Mesenchymal stem cell (in vitro differentiated cells and primary cell): ENCODE measurements around the gene KRTAP4-2.
"Not testable (repeated sequence)": the region's sequence is repeated elsewhere in the genome, so short reads cannot be mapped to it uniquely, and the experiment has no call there.

ENCODE experiments used
- DNase-seq: peaks from one replicate; pipeline ENCODE4 v3.0.0-alpha.2; 2013
- H2AFZ ChIP-seq: one replicate; pipeline ENCODE4 v1.6.1; 2013; ENCODE audit warnings: low read depth, mild to moderate bottlenecking, control low read depth, inconsistent platforms, low read length, moderate library complexity
- H2AK5ac ChIP-seq: 2 replicates; pipeline ENCODE4 v1.6.1; 2013; ENCODE audit warnings: low read length, moderate library complexity, mild to moderate bottlenecking, inconsistent platforms; ENCODE audit not compliant: severe bottlenecking
- H2BK120ac ChIP-seq: one replicate; pipeline ENCODE4 v1.6.1; 2013; ENCODE audit warnings: low read depth, mild to moderate bottlenecking, inconsistent platforms, low read length, moderate library complexity
- H2BK12ac ChIP-seq, 2 experiments: one replicate each; pipeline ENCODE4 v1.6.1; 2013; ENCODE audit warnings: inconsistent platforms in 2 of 2, low read length in 2 of 2, mild to moderate bottlenecking in 2 of 2, moderate library complexity in 2 of 2, control low read depth in 1 of 2
- H2BK15ac ChIP-seq: one replicate; pipeline ENCODE4 v1.6.1; 2013; ENCODE audit warnings: mild to moderate bottlenecking, low read depth, inconsistent platforms; ENCODE audit not compliant: poor library complexity, severe bottlenecking
- H2BK5ac ChIP-seq: 2 replicates; pipeline ENCODE4 v1.6.1; 2013; ENCODE audit warnings: low read depth, mild to moderate bottlenecking, low read length, control low read depth, inconsistent platforms; ENCODE audit not compliant: poor library complexity, severe bottlenecking
- H3K14ac ChIP-seq, 2 experiments: one replicate each; pipeline ENCODE4 v1.6.1; 2013; ENCODE audit warnings: inconsistent platforms in 2 of 2, low read length in 2 of 2, control low read depth in 1 of 2, mild to moderate bottlenecking in 1 of 2, moderate library complexity in 1 of 2
- H3K18ac ChIP-seq, 2 experiments: one replicate each; pipeline ENCODE4 v1.6.1; 2013; ENCODE audit warnings: inconsistent platforms in 2 of 2, low read length in 2 of 2, control low read depth in 1 of 2, low read depth in 1 of 2, mild to moderate bottlenecking in 1 of 2
- H3K23ac ChIP-seq, 2 experiments: one replicate each; pipeline ENCODE4 v1.6.1; 2013; ENCODE audit warnings: inconsistent platforms in 2 of 2, low read length in 2 of 2, mild to moderate bottlenecking in 2 of 2, moderate library complexity in 2 of 2, control low read depth in 1 of 2
- H3K27ac ChIP-seq: 2 replicates; pipeline ENCODE4 v1.5.1; 2013; ENCODE audit warnings: mild to moderate bottlenecking, moderate library complexity, low read length, control low read depth, inconsistent platforms; ENCODE audit not compliant: poor library complexity, severe bottlenecking
- H3K27me3 ChIP-seq, 2 experiments: 2 replicates each; pipeline versions ENCODE4 v1.6.1 to v1.7.0; 2013; ENCODE audit warnings: low read length in 2 of 2, mild to moderate bottlenecking in 2 of 2, moderate library complexity in 2 of 2, control low read depth in 1 of 2, inconsistent platforms in 1 of 2; ENCODE audit not compliant: control insufficient read depth in 1 of 2, insufficient read depth in 1 of 2
- H3K36me3 ChIP-seq, 2 experiments: 2 replicates each; pipeline versions ENCODE4 v1.6.1 to v1.7.0; 2013; ENCODE audit warnings: low read length in 2 of 2, control low read depth in 1 of 2, inconsistent platforms in 1 of 2, low read depth in 1 of 2, mild to moderate bottlenecking in 1 of 2; ENCODE audit not compliant: insufficient read depth in 2 of 2, control insufficient read depth in 1 of 2
- H3K4ac ChIP-seq, 2 experiments: one replicate each; pipeline ENCODE4 v1.6.1; 2013; ENCODE audit warnings: inconsistent platforms in 2 of 2, low read length in 2 of 2, mild to moderate bottlenecking in 2 of 2, moderate library complexity in 2 of 2, control low read depth in 1 of 2, low read depth in 1 of 2
- H3K4me1 ChIP-seq: 2 replicates; pipeline ENCODE4 v1.6.1; 2013; ENCODE audit warnings: low read depth, low read length, control low read depth; ENCODE audit not compliant: control insufficient read depth, insufficient read depth
- H3K4me2 ChIP-seq: 2 replicates; pipeline ENCODE4 v1.6.1; 2013; ENCODE audit warnings: low read length, mild to moderate bottlenecking, inconsistent platforms; ENCODE audit not compliant: poor library complexity, severe bottlenecking
- H3K4me3 ChIP-seq, 2 experiments: 2 replicates each; pipeline versions ENCODE4 v1.5.1 to v1.7.0; 2013; ENCODE audit warnings: low read length in 2 of 2, mild to moderate bottlenecking in 2 of 2, control low read depth in 1 of 2, low read depth in 1 of 2; ENCODE audit not compliant: insufficient read depth in 1 of 2
- H3K79me1 ChIP-seq: replicated peaks from 2 replicates; pipeline ENCODE4 v1.6.1; 2013; ENCODE audit warnings: mild to moderate bottlenecking, control low read depth, low read length, inconsistent platforms; ENCODE audit not compliant: poor library complexity, severe bottlenecking
- H3K9ac ChIP-seq: 2 replicates; pipeline ENCODE4 v1.7.0; 2013; ENCODE audit warnings: mild to moderate bottlenecking, low read length, moderate library complexity
- H3K9me3 ChIP-seq: 2 replicates; pipeline ENCODE4 v1.7.0; 2013; ENCODE audit warnings: mild to moderate bottlenecking, low read length; ENCODE audit not compliant: control insufficient read depth
- H4K8ac ChIP-seq: one replicate; pipeline ENCODE4 v1.6.1; 2013; ENCODE audit warnings: inconsistent platforms, mild to moderate bottlenecking, low read length, moderate library complexity
- H4K91ac ChIP-seq: one replicate; pipeline ENCODE4 v1.6.1; 2013; ENCODE audit warnings: mild to moderate bottlenecking, low read length, inconsistent platforms
- WGBS: methylation state at CpG from one replicate; pipeline ENCODE4 v1.1.7; 2013; ENCODE audit warnings: mixed read lengths; 5-methylcytosine and 5-hydroxymethylcytosine counted together

Gene KRTAP4-2

DNA sequence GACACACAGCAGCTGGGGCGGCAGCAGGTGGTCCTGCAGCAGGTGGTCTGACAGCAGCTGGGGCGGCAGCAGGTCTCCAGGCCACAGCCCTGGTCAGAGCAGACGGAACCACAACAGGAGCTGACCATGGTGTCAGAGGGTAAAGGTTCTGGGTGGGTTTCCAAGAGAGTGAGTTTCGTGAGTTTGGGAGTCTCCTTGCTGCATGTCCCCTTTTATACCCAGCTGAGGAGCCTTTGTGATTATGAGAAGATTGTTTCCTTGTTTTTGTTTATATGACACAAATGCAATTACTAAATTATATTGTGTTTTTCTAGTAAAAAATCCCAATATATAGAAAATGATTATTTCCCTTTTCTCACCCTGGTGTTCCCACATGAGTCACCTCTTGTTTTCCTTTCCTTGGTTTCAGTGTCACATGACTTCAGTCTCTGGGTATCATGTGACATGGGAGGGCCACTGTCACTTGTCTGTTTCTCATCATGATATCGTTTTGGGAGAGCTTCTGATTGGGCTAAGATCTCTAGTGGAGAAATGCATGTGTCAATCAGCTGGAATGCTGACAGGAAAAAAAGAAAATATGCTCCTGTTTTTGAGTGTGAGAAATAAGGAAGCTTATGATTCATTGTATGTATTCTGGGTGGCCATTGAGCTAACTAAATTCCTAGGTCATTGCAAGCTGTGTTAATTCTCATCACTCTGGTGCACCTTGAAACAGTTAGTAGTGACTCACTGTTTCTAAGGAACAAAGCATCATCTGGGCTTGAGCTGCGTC lies 37.5 kb downstream of the KRTAP4-2 start, which contains the start of gene KRTAP4-6:
TSS of gene KRTAP4-6 (minus strand) at position 185 of the 772 bp plus-strand sequence. CDS start at position 128, 57 bp downstream.
- DNase-seq: peak; percentile 9
- H3K36me3 ChIP-seq: peaks cover 0 to 6% of the 10 kb centered on the region in 2 experiments
- H3K27me3 ChIP-seq: no peaks in the 10 kb centered on the region
- H2BK120ac ChIP-seq: no peak within 1 kb of the TSS
- WGBS: 84% methylated on average over 5 of the region's 6 CpGs
- no peak within 1 kb of the TSS for H3K14ac ChIP-seq
- H3K4me3 ChIP-seq: peak within 1 kb of the TSS in 1 of 2 experiments; percentile 39
- peak within 1 kb of the TSS; percentile 92 for H2BK5ac ChIP-seq
- no peak within 1 kb of the TSS for H2AFZ ChIP-seq
- H4K91ac ChIP-seq: peak within 1 kb of the TSS; percentile 18
- no peak within 1 kb of the TSS for H2BK12ac ChIP-seq
- no peak within 1 kb of the TSS for H3K4me2 ChIP-seq
- H3K18ac ChIP-seq: no peak within 1 kb of the TSS
- peaks cover 23% of the 10 kb centered on the region for H3K9me3 ChIP-seq
- no peak within 1 kb of the TSS for H3K9ac ChIP-seq
- H2AK5ac ChIP-seq: peak within 1 kb of the TSS; percentile 72
- H3K79me1 ChIP-seq: no peaks in the 10 kb centered on the region
- peak within 1 kb of the TSS; percentile 96 for H3K27ac ChIP-seq
- peaks cover 8% of the 10 kb centered on the region for H3K4me1 ChIP-seq
- H3K4ac ChIP-seq: no peak within 1 kb of the TSS
- H2BK15ac ChIP-seq: peak within 1 kb of the TSS; percentile 52
- no peak within 1 kb of the TSS for H4K8ac ChIP-seq
- H3K23ac ChIP-seq: no peak within 1 kb of the TSS

DNA sequence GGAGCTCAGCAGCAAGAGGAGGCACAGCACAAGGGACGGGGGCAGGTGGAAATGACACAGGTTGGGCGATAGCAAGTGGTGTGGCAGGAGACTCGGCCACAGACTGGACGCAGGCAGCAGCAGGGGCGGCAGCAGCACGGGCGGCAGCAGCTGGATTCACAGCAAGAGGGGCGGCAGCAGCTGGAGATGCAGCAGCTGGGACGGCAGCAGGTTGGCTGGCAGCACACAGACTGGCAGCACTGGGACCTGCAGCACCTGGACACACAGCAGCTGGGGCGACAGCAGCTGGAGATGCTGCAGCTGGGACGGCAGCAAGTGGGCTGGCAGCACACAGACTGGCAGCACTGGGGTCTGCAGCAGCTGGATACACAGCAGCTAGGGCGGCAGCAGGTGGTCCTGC lies 38.2 kb downstream of the KRTAP4-2 start:
- DNase-seq, H3K4me1 ChIP-seq, H3K27ac ChIP-seq, H3K14ac ChIP-seq, H2BK120ac ChIP-seq, H3K4ac ChIP-seq, H3K18ac ChIP-seq, H3K36me3 ChIP-seq, H3K4me2 ChIP-seq, H4K8ac ChIP-seq, H2AFZ ChIP-seq, H3K27me3 ChIP-seq, H3K23ac ChIP-seq, H3K9ac ChIP-seq, H3K79me1 ChIP-seq, H2BK5ac ChIP-seq, H2BK12ac ChIP-seq: not testable (repeated sequence)
- 90% methylated on average over 12 of the region's 12 CpGs for WGBS
- Histone ChIP-seq H3K4me3 (peak overlapping the region in 1 of 2 experiments; percentile 39), H3K9me3 (peaks cover 23% of the 10 kb centered on the region), H2AK5ac (peak overlapping the region; percentile 31), H4K91ac (peak overlapping the region; percentile 18), H2BK15ac (peak overlapping the region; percentile 52)

DNA sequence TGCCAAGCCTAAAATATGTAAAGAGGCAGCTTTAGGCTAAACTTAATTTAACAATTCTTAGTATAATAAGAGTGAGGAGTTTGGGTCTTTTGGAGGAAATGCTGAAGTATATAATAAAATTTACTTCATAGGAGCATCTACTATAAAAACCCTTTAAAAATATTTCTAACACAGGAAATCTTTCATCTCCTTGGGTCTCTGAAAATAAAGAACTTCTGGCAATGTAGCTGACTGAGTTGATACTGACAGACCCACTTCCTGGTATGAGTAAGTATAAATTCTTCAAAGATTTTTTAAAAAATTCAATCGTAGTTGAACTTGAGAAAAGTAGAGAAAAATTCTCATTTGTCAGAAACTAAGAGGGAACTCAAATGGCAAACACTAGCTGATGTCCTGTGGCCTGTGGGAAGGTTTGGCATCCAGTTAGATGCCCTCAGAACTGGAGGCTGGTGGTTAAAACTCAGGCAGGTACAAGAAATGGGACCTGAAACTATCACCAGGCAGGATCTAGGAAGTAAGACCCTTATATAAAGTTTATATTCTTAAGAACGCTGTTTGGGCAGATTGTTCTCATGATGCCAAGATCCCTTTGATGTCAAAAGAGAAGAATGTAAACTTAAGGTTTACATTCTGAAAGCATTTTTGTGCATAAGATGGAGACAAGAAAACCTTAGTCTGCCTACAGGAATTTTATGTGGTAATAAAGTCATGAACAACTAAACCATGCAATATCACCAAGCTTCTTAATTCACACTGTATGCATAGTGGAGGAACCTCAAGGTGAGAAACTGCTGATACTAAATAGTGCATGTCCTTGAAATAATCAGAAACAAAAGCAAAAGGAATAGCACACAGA lies 43.9 kb downstream of the KRTAP4-2 start:
- no peak overlapping the region for H4K91ac ChIP-seq
- H2AK5ac ChIP-seq: no peak overlapping the region
- H3K4me2 ChIP-seq: no peak overlapping the region
- H3K9ac ChIP-seq: no peak overlapping the region
- H3K4me1 ChIP-seq: no peaks in the 10 kb centered on the region
- H3K4ac ChIP-seq: no peak overlapping the region
- no peak overlapping the region for H3K14ac ChIP-seq
- H3K23ac ChIP-seq: no peak overlapping the region
- no peak overlapping the region for H3K18ac ChIP-seq
- H3K27ac ChIP-seq: no peak overlapping the region
- H3K36me3 ChIP-seq: no peaks in the 10 kb centered on the region
- no peak overlapping the region for H2BK15ac ChIP-seq
- H2BK5ac ChIP-seq: no peak overlapping the region
- H3K27me3 ChIP-seq: no peaks in the 10 kb centered on the region
- no peak for DNase-seq
- 94% methylated on average over 2 of the region's 2 CpGs for WGBS
- H4K8ac ChIP-seq: no peak overlapping the region
- no peak overlapping the region for H2BK12ac ChIP-seq
- no peak overlapping the region for H3K4me3 ChIP-seq
- no peak overlapping the region for H2BK120ac ChIP-seq
- no peaks in the 10 kb centered on the region for H3K79me1 ChIP-seq
- H2AFZ ChIP-seq: no peak overlapping the region
- peaks cover 5% of the 10 kb centered on the region for H3K9me3 ChIP-seq

DNA sequence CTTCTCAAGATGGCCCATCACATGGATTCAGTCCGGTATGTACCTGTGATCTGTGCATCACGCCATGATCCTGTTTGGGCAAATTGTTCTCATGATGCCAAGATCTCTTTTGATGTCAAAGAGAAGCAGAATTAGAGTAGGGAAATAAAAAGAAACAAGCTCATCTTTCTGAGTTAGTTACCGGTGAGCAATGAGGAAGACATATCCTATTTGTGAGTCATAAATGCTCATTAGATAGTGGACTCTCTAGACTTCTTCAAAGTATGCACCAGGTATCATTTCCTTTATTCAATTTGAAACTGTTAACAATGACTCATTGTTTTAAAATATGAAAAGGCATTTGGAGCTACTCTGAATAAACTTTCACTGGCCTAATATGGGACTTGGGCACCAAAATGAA lies 46.0 kb downstream of the KRTAP4-2 start:
- Histone ChIP-seq H2AK5ac (no peak overlapping the region), H3K14ac (no peak overlapping the region), H2BK15ac (no peak overlapping the region), H2BK5ac (no peak overlapping the region), H3K18ac (no peak overlapping the region), H3K27ac (no peak overlapping the region), H3K9me3 (peaks cover 3% of the 10 kb centered on the region), H3K36me3 (no peaks in the 10 kb centered on the region), H3K9ac (no peak overlapping the region), H3K4me2 (no peak overlapping the region), H3K4me1 (no peaks in the 10 kb centered on the region), H2AFZ (no peak overlapping the region), H2BK120ac (no peak overlapping the region), H3K23ac (no peak overlapping the region), H4K8ac (no peak overlapping the region), H3K4ac (no peak overlapping the region), H3K27me3 (no peaks in the 10 kb centered on the region), H2BK12ac (no peak overlapping the region), H4K91ac (no peak overlapping the region), H3K4me3 (no peak overlapping the region), H3K79me1 (no peaks in the 10 kb centered on the region)
- no peak for DNase-seq
- 93% methylated on average over 2 of the region's 3 CpGs for WGBS
